Activated CD4-positive, alpha-beta T cell treated with anti-CD3 and anti-CD28 coated beads for 1 hour (primary cell): ENCODE results near the gene CFAP54.

ENCODE experiments used
- DNase-seq: peaks from one replicate; pipeline ENCODE4 v3.0.0-alpha.2; 2020

CFAP54 gene

DNA sequence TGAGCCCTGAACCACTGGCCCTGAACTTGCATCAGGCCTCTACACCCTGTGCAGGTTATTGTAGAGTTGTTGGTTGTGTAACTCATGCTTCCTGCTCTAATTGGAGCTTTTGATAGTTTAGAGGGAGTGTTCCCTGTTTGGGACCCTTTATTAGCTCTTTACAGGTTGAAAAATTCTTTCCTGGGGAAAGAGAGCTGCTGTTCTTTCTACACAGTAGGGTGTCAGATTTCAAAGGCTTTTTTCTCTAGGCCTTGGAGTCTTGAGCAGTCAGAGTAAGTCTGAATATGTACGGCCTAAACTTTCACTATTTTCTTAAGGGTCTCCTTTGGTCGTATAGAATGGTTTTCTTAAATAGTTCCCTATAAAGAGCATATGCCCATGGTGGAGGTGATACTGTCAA is 356.9 kb downstream of the CFAP54 start:
- DNase-seq, result no peak

DNA sequence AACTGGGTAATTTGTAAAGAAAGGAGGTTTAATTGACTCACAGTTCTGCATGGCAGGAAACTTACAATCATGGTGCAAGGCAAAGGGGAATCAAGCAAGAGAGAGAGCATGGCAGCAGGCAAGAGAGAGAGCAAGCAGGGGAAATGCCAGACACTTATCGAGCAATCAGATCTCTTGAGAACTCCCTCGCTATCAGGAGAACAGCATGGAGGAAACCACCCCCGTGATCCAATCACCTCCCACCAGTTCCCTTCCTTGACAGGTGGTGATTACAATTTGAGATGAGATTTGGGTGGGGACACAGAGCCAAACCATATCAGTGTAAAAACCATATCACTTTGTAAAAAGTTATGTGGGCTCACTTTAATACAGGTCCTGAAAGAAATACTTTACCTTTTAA is 361.3 kb downstream of the CFAP54 start:
- DNase-seq, result no peak

DNA sequence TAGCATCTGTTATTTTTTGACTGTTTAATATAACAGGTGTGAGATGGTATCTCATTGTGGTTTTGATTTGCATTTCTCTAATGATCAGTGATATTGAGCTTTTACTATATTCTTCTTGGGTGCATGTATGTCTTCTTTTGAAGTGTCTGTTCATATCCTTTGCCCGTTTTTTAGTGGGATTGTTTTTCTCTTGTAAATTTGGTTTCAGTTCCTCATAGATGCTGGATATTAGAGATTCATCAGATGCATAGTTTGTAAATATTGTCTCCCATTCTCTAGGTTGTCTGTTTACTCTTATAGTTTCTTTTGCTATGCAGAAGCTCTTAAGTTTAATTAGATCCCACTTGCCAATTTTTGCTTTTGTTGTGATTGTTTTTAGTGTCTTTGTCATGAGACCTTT is 368.8 kb downstream of the CFAP54 start:
- DNase-seq, result no peak

DNA sequence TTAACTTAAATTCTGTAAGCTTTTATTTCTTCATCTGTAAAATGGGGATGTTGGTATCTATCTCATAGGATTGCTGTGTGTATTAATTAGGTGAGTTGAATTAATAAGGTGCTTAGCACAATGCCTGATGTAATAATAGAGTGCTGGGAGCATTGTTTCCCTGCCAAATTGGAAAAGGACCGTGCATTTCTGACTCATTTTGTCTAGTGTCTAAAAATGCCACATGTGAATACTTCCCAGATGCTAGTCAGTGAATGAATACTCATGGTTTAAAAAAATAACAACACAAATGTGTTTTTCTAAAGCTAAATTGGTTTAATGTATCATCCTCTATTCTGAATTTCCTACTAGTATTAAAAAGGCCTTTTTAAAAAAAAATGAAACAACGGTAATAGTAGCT is 372.3 kb downstream of the CFAP54 start:
- DNase-seq, result no peak

- DNase-seq, result no peak
Observed at GRCh38 chr12:96862326-96862725, 372.9 kb downstream of the CFAP54 start.

- no peak for DNase-seq
Observed at GRCh38 chr12:96864335-96864734, 375.0 kb downstream of the CFAP54 start.

GRCh38 chr12:96866801-96867590 is 377.6 kb downstream of the CFAP54 start:
- DNase-seq, result no peak

DNA sequence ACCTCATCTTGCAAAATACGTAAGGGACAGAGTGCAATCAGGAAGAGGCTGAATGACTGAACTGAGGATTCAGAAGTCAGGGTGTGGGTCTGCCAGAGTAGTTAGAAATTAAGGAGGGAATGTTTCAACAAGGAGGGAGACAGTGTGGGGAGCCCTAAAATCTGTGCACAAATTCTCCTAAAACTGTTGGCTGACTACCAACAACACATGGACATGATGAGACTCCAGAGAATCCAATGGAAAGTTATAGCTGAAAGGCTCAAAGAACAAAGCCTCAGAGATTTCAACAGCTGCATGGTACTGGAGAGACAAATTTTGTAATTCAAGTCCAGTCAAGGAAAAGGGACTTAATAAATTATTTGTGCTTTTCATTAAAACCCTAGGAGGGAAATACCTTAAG is 381.6 kb downstream of the CFAP54 start:
- no peak for DNase-seq

- DNase-seq, result no peak
Observed at GRCh38 chr12:96872961-96873360, 383.6 kb downstream of the CFAP54 start.

- DNase-seq, result no peak
Observed at GRCh38 chr12:96874211-96874610, 384.8 kb downstream of the CFAP54 start.

GRCh38 chr12:96876966-96877365 is 387.6 kb downstream of the CFAP54 start:
- DNase-seq, result no peak

DNA sequence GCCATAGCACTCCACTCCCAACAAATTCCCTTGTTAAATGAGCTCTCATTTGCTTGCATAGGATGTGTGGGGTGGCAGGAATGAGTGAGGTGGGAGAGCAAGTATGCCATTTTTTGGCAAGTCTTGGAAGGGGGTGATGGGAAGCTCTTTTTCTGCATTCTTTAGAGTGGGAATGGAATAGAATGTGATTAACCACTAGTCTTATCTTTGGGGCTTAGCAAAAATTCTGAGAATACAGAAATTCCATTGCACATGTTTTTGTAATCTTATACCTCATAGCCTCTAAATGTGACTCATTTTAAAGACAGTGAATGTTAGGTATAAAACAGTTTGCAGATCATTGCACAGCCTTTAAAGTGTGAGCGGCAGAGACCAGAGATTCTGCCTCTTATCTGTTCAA is 389.3 kb downstream of the CFAP54 start:
- DNase-seq, result no peak

GRCh38 chr12:96879301-96879700 is 389.9 kb downstream of the CFAP54 start:
- no peak for DNase-seq

- no peak for DNase-seq
Observed at GRCh38 chr12:96880220-96880619, 390.8 kb downstream of the CFAP54 start.

- no peak for DNase-seq
Observed at GRCh38 chr12:96881608-96882007, 392.2 kb downstream of the CFAP54 start.

DNA sequence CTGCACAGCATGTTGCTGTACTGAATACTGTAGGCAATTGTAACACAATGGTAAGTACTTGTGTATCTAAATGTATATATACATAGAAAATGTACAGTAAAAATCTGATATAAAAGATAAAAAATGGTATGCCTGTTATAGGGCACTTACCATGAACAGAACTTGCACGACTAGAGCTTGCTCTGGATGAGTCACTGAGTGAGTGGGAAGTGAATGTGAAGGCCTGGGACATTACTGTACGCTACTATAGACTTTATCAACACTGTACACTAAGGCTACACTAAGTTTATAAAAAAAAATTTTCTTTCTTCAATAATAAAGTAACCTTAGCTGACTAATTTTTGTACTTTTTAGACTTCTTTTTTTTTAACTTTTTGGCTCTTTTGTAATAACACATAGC is 393.5 kb downstream of the CFAP54 start:
- DNase-seq, result no peak

- no peak for DNase-seq
Observed at GRCh38 chr12:96883571-96883970, 394.2 kb downstream of the CFAP54 start.

DNA sequence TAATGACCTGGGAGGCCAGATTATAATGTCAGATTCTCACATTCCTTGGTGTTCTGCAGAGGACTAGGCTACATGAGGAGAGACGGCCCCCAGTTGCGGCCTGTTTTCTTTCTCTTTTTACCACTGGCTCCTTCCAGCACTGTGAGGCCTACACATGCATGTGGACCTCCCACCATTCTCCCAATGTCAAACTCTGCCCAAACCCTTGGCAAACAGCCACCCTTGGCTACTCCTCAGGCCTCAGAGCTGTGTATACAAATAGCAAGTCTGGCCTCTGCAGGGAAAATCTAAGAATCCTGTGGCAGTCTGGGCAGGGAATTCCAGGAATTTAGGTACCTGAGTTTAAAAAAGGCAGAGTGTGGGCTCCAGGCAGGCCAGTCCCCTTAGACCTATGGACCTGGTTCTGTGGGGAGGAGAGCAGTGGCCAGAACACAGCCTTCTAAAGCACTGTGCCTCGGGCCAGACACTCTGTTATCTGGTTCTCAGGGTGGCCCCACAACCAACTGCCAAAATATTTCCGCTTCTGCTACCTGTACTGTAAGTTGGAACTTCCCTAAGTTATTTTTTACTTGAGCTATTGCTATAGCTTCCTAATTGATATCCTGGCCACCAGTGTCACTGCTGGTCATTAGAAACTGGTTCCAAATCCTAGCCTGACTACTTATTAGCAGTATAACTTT is 397.8 kb downstream of the CFAP54 start:
- DNase-seq, result no peak

DNA sequence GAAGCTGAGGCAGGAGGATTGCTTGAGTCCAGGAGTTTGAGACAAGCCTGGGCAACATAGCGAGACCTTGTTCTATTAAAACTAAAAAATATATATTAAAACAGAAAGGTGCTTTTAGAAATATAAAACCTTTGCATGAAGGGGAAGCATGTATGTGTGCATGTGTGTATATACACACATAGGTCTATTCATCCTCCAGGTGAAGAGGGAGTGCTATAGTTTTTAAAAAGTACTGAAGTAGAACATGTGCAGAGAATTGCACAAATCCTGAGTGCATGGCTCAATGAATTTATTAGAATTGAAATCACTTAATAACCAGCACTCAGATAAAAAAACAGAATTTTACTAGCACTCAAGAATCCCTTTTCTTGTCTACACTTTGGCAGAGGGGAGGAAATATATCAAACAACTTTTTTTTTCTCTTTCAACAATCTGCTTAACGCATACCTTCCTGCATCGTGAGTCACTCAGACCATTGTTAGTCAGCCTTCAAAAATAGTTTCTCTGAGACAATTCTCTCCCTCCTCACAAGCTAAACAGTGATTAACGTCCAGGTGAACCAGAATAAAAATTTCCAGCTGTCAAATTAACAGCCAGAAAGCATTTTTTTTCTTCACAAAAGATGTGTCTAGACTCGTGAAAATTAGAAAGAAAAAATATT is 400.0 kb downstream of the CFAP54 start:
- no peak for DNase-seq

DNA sequence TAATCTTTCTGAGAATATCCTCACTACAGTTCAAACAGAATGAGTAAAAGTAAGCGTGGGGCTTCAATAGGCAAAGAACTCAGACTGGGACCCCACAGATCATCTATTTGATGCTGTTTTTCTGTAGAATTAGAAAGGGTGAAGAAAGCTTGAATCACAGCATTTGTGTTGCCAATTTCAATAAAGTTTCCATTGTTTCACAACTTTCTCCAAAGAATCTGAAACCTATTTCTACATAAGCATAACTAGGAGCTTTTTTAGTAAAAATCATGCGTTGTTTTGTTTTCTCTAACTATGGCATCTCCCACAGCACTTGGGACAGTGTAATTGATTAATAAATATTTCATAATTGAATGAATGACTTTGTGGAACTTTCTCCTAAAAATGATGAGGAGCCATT is 401.0 kb downstream of the CFAP54 start:
- DNase-seq, result no peak

DNA sequence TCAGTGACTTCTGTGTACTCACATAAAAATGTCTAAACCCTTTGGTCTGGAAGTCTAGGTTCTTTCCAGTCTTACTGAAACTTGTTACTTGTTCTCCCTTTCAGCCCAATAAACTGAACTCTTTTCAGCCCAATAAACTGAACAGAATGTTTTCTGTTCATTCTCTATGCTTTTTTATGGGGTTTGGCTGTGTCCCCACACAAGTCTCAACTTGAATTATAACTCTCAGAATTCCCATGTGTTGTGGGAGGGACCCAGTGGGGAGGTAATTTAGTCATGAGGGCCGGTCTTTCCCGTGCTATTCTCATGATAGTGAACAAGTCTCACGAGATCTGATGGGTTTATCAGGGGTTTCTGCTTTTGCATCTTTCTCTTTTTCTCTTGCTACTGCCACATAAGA is 402.7 kb downstream of the CFAP54 start:
- DNase-seq, result no peak

DNA sequence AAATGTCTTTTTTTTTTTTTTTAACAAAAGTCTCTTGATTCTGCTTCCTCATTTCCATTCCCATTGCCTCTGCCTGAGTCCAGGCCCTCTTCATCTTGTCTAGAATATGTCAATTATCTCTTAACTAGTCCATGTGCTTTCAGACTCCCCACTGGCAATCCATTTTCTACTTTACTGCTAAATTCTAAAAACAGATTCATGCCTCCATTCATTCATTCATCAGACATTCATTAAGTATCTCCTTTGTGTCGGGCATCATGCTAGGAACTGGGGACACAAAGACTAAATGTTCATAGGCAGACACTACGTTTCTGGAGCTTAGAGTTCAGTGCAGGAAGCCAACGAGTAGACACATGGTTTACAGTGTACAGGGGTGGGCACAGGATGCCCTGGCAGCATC is 408.0 kb downstream of the CFAP54 start:
- no peak for DNase-seq

DNA sequence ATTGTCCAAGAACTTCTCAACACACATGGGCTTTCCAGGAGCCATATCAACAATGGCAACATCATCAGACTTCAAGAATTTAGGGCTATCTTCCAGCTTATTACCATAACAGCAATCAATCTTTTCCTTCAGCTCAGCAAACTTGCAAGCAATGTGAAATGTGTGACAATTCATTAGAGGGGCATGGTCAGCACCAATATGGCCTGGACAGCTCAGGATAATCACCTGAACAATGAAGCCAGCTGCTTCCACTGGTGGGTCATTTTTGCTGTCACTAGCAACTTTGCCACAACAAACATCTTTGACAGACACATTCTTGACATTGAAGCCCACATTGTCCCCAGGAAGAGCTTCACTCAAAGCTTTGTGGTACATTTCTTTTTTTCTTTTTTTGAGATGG is 411.8 kb downstream of the CFAP54 start:
- DNase-seq, result no peak

- no peak for DNase-seq
Observed at GRCh38 chr12:96902076-96902475, 412.7 kb downstream of the CFAP54 start.
